ENCODE data around the gene MYH7.

DNA sequence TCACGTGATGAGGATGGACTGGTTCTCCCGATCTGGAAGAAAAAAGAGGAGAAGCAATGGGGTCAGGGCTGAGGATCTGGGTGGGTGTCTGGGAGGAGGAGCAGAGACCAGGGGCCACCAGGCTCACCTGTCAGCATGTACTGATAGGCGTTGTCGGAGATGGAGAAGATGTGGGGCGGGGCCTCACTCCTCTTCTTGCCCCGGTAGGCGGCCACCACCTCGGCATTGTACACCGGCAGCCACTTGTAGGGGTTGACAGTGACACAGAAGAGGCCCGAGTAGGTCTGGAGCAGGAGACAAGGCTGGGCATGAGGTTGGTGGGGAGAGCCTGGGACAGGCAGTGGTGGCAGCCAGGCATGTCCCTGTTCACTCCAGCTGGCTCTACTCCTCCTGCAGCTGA, 30.4 kb downstream of the MYH7 start:
- TF ChIP-seq POLR2A (IDR thresholded peaks at IDR 0.05; ENCODE audit: low read depth, low read length) = no peak
- no peak for TF ChIP-seq POLR2AphosphoS5 (IDR thresholded peaks at IDR 0.05; ENCODE audit: low read depth, low read length)
